Activated naive CD8-positive, alpha-beta T cell treated with anti-CD3 and anti-CD28 coated beads, Interleukin-2, amount 10 ng/mL, durations not matched to agents 7 days and 5 days (primary cell): ENCODE results near the gene ZFHX2. TPM values are rescaled to one million over a fixed set of nuclear protein-coding genes. Genes with fewer than 3 reads are reported as not detected.

Experiments
- ATAC-seq: fragments of 150-1000 bp; cut with Tn5 transposase; one replicate; pipeline ENCODE4 v1.10.0; 2021; ENCODE audit warnings: low read depth, moderate library complexity
- POLR2A ChIA-PET: fragments of 350-600 bp; sonication (Branson Sonifier 250); formaldehyde crosslinking; loops from one replicate; lab custom pipeline; 2021; ENCODE audit warnings: antibody characterized with exemption; lab: Charles Lee
- DNase-seq: peaks from one replicate; pipeline ENCODE4 v3.0.0; 2021
- H3K27ac Mint-ChIP-seq: one replicate; pipeline ENCODE4 v1.8.0; 2022; ENCODE audit warnings: mild to moderate bottlenecking, mixed read lengths
- H3K27me3 Mint-ChIP-seq: one replicate; pipeline ENCODE4 v1.8.0; 2022; ENCODE audit warnings: mild to moderate bottlenecking, moderate library complexity, mixed read lengths
- H3K36me3 Mint-ChIP-seq: one replicate; pipeline ENCODE4 v1.8.0; 2021; ENCODE audit warnings: mild to moderate bottlenecking, mixed read lengths
- H3K4me1 Mint-ChIP-seq: one replicate; pipeline ENCODE4 v1.8.0; 2021; ENCODE audit warnings: mixed read lengths
- H3K4me3 Mint-ChIP-seq: one replicate; pipeline ENCODE4 v1.8.0; 2022; ENCODE audit warnings: mild to moderate bottlenecking, moderate library complexity, mixed read lengths
- H3K9me3 Mint-ChIP-seq: one replicate; pipeline ENCODE4 v1.8.0; 2021; ENCODE audit warnings: mixed read lengths
- total RNA-seq, 2 experiments: library from RNA; stranded (reverse); gene quantifications; one replicate each; pipeline ENCODE4 v1.2.3, GENCODE V29; 2021

ZFHX2 gene
- total RNA-seq, 2 experiments from 2014 or later, result 0.75 to 1.4 TPM

GRCh38 chr14:23492618-23493272, 58.8 kb downstream of the ZFHX2 start:
- Mint-ChIP-seq H3K36me3 (no peaks in the 10 kb centered on the region), H3K4me1 (no peaks in the 10 kb centered on the region), H3K27ac (no peak overlapping the region), H3K27me3 (no peaks in the 10 kb centered on the region), H3K4me3 (no peak overlapping the region), H3K9me3 (no peaks in the 10 kb centered on the region)
- ATAC-seq (no peak), DNase-seq (no peak)
- POLR2A ChIA-PET, result no interaction called here

- DNase-seq (no peak), ATAC-seq (no peak)
- H3K36me3 Mint-ChIP-seq, result no peaks in the 10 kb centered on the region
- H3K4me3 Mint-ChIP-seq, result no peak overlapping the region
- no peaks in the 10 kb centered on the region for H3K27me3 Mint-ChIP-seq
- POLR2A ChIA-PET, result interaction anchor here (1.6 kb wide), 1 partner anchor 9 kb away, joined by 4 read pairs; no protein-coding TSS in a partner anchor
- peaks cover 9% of the 10 kb centered on the region for H3K4me1 Mint-ChIP-seq
- H3K27ac Mint-ChIP-seq, result no peak overlapping the region
- H3K9me3 Mint-ChIP-seq, result no peaks in the 10 kb centered on the region
Observed at GRCh38 chr14:23487216-23487615, 64.3 kb downstream of the ZFHX2 start.

- H3K36me3 Mint-ChIP-seq, result no peaks in the 10 kb centered on the region
- no peaks in the 10 kb centered on the region for H3K9me3 Mint-ChIP-seq
- no peak overlapping the region for H3K4me3 Mint-ChIP-seq
- no peak overlapping the region for H3K27ac Mint-ChIP-seq
- no peak for DNase-seq
- ATAC-seq, result no peak
- H3K4me1 Mint-ChIP-seq, result peaks cover 9% of the 10 kb centered on the region
- no peaks in the 10 kb centered on the region for H3K27me3 Mint-ChIP-seq
- POLR2A ChIA-PET, result interaction anchor here (1.6 kb wide), 1 partner anchor 11 kb away, joined by 4 read pairs; no protein-coding TSS in a partner anchor
Observed at GRCh38 chr14:23486036-23486435, 65.5 kb downstream of the ZFHX2 start.

GRCh38 chr14:23485326-23485725, 66.2 kb downstream of the ZFHX2 start:
- no peaks in the 10 kb centered on the region for H3K36me3 Mint-ChIP-seq
- POLR2A ChIA-PET, result no interaction called here
- no peaks in the 10 kb centered on the region for H3K27me3 Mint-ChIP-seq
- DNase-seq, result no peak
- H3K9me3 Mint-ChIP-seq, result no peaks in the 10 kb centered on the region
- H3K4me1 Mint-ChIP-seq, result peaks cover 9% of the 10 kb centered on the region
- ATAC-seq, result no peak
- H3K4me3 Mint-ChIP-seq, result no peak overlapping the region
- H3K27ac Mint-ChIP-seq, result no peak overlapping the region

- Mint-ChIP-seq H3K27me3 (no peaks in the 10 kb centered on the region), H3K4me3 (no peak overlapping the region), H3K9me3 (no peaks in the 10 kb centered on the region), H3K36me3 (peaks cover 1% of the 10 kb centered on the region), H3K27ac (no peak overlapping the region), H3K4me1 (peaks cover 10% of the 10 kb centered on the region)
- ATAC-seq (peak; percentile 72), DNase-seq (no peak)
- POLR2A ChIA-PET, result no interaction called here
Observed at GRCh38 chr14:23483236-23483854, 68.2 kb downstream of the ZFHX2 start.

- Mint-ChIP-seq H3K36me3 (peaks cover 3% of the 10 kb centered on the region), H3K9me3 (no peaks in the 10 kb centered on the region), H3K4me3 (no peak overlapping the region), H3K27ac (no peak overlapping the region), H3K4me1 (peaks cover 11% of the 10 kb centered on the region), H3K27me3 (no peaks in the 10 kb centered on the region)
- DNase-seq (no peak), ATAC-seq (no peak)
- POLR2A ChIA-PET, result no interaction called here
Observed at GRCh38 chr14:23482823-23483148, 68.8 kb downstream of the ZFHX2 start.

GRCh38 chr14:23481979-23482822, 69.4 kb downstream of the ZFHX2 start:
- ATAC-seq (no peak), DNase-seq (no peak)
- Mint-ChIP-seq H3K4me1 (peaks cover 12% of the 10 kb centered on the region), H3K9me3 (no peaks in the 10 kb centered on the region), H3K27ac (no peak overlapping the region), H3K27me3 (no peaks in the 10 kb centered on the region), H3K4me3 (no peak overlapping the region), H3K36me3 (peaks cover 5% of the 10 kb centered on the region)
- POLR2A ChIA-PET, result no interaction called here

GRCh38 chr14:23481362-23481970, 70.1 kb downstream of the ZFHX2 start:
- no peaks in the 10 kb centered on the region for H3K9me3 Mint-ChIP-seq
- DNase-seq (no peak), ATAC-seq (no peak)
- POLR2A ChIA-PET, result no interaction called here
- H3K27ac Mint-ChIP-seq, result no peak overlapping the region
- H3K4me3 Mint-ChIP-seq, result no peak overlapping the region
- peaks cover 8% of the 10 kb centered on the region for H3K36me3 Mint-ChIP-seq
- no peaks in the 10 kb centered on the region for H3K27me3 Mint-ChIP-seq
- peaks cover 12% of the 10 kb centered on the region for H3K4me1 Mint-ChIP-seq

- Mint-ChIP-seq H3K36me3 (peaks cover 14% of the 10 kb centered on the region), H3K4me1 (peaks cover 3% of the 10 kb centered on the region), H3K4me3 (no peak overlapping the region), H3K9me3 (no peaks in the 10 kb centered on the region), H3K27me3 (no peaks in the 10 kb centered on the region), H3K27ac (no peak overlapping the region)
- POLR2A ChIA-PET, result interaction anchor here (0.6 to 2.1 kb wide), 7 partner anchors 9 to 85 kb away, joined by 3 to 11 read pairs (median 7); partner anchors contain the start of genes NGDN and THTPA
- peak; percentile 53 for DNase-seq
- ATAC-seq, result peak; percentile 60
Observed at GRCh38 chr14:23478109-23478759, 73.3 kb downstream of the ZFHX2 start.

- ATAC-seq (no peak), DNase-seq (no peak)
- POLR2A ChIA-PET, result interaction anchor here (0.7 kb wide), 1 partner anchor 351 kb away, joined by 3 read pairs; no protein-coding TSS in a partner anchor
- H3K36me3 Mint-ChIP-seq, result peaks cover 12% of the 10 kb centered on the region
- H3K4me1 Mint-ChIP-seq, result peaks cover 7% of the 10 kb centered on the region
- peak overlapping the region; percentile 38 for H3K27ac Mint-ChIP-seq
- no peak overlapping the region for H3K4me3 Mint-ChIP-seq
- no peaks in the 10 kb centered on the region for H3K27me3 Mint-ChIP-seq
- H3K9me3 Mint-ChIP-seq, result no peaks in the 10 kb centered on the region
Observed at GRCh38 chr14:23470947-23471346, 80.6 kb downstream of the ZFHX2 start.
